GM12865 (cell line): Measurements from ENCODE around the gene ARHGAP30.

Experiments used
- DNase-seq: peaks from one replicate; pipeline ENCODE4 v3.0.0; 2010; ENCODE audit warnings: low read depth
- H3K4me3 ChIP-seq: 2 replicates; pipeline ENCODE4 v1.5.1; 2011; ENCODE audit warnings: mild to moderate bottlenecking, low read depth, low read length, control low read depth
- CTCF ChIP-seq: IDR thresholded peaks from 2 replicates; pipeline ENCODE4 v1.5.1; 2011; ENCODE audit warnings: low read length, control low read depth, low read depth, inconsistent platforms; ENCODE audit not compliant: insufficient read depth; ENCODE audit errors: missing control alignments

ARHGAP30 gene

GRCh38 chr1:161089938-161090337, 20.2 kb upstream of the ARHGAP30 start:
- no peak overlapping the region for H3K4me3 ChIP-seq
- DNase-seq = no peak
- TF ChIP-seq CTCF = no peak

- H3K4me3 ChIP-seq = no peak within 1 kb of the TSS
- peak; percentile 1 for TF ChIP-seq CTCF
- no peak for DNase-seq
Observed at GRCh38 chr1:161089251-161089924, 19.7 kb upstream of the ARHGAP30 start, which contains the start of gene NECTIN4. TSS of gene NECTIN4 (minus strand) at chr1:161089558. CDS start at chr1:161089296, 262 bp downstream.

- TF ChIP-seq CTCF = no peak
Observed at GRCh38 chr1:161088587-161089110, 19.0 kb upstream of the ARHGAP30 start.

GRCh38 chr1:161086457-161086856, 16.8 kb upstream of the ARHGAP30 start:
- DNase-seq = no peak
- no peak overlapping the region for H3K4me3 ChIP-seq
- TF ChIP-seq CTCF = no peak

More at GRCh38 chr1:161088587-161089110, 19.0 kb upstream of the ARHGAP30 start:
- no peak for DNase-seq
- no peak overlapping the region for H3K4me3 ChIP-seq

GRCh38 chr1:161085165-161085564, 15.5 kb upstream of the ARHGAP30 start:
- TF ChIP-seq CTCF = no peak
- H3K4me3 ChIP-seq = no peak overlapping the region
- no peak for DNase-seq

- no peak overlapping the region for H3K4me3 ChIP-seq
- TF ChIP-seq CTCF = no peak
- no peak for DNase-seq
Observed at GRCh38 chr1:161084597-161084988, 14.9 kb upstream of the ARHGAP30 start.
